ENCODE measurements around the gene EFCC1.

DNA sequence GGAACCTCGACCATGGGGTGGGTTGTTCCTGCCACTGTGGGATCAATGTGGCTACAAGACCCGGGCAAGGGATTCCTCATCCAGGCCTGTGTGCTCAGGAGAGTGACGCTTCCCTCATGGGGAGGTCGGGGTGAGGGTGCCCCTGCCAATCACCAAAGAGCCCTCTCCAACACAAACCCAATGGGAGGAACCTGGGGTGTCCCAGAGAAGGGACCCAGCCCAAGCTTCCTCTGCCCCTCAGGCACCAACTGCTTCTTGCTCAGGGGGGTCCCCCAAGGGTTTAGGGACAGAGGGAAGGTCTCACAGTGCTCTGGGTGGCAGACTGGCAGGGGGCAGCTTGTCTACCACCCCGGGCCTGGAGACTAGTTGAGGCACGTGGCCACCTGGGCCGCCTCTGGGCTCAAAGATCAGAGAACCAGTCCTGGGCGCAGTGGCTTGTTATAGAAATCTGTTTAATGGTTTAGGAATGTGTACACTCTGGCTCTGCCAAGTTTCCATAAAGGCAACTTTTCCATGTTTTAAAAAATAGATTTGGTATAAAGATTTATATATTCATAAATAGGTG, 86.1 kb downstream of the EFCC1 start:
- no peak for TF ChIP-seq GATA2 (IDR thresholded peaks at IDR 0.05; ENCODE audit: low read depth, low read length)
- no peak for TF ChIP-seq GATA3 (IDR thresholded peaks at IDR 0.05; ENCODE audit: low read depth, low read length)

Data from SH-SY5Y (cell line).